Right renal cortex interstitium (tissue), 3 donors: Measurements from ENCODE around the gene KIDINS220. TPM values are rescaled to one million over a fixed set of nuclear protein-coding genes. Genes with fewer than 3 reads are reported as not detected.

Experiments used
- DNase-seq, 3 donors: peaks; one replicate each; pipeline ENCODE4 v3.0.0-alpha.2; 2013; ENCODE audit warnings: low read depth in 3 of 3, low spot score in 2 of 3
- polyA plus RNA-seq, 3 donors: library from polyadenylated mRNA; unstranded; fragments of 120-200 nt; gene quantifications; one replicate each; pipeline ENCODE4 v1.2.1, GENCODE V29; 2013; ENCODE audit not compliant: insufficient read length in 3 of 3

KIDINS220 gene
- polyA plus RNA-seq, 3 donors, result 84.2 to 101 (median 94.5) TPM

DNA sequence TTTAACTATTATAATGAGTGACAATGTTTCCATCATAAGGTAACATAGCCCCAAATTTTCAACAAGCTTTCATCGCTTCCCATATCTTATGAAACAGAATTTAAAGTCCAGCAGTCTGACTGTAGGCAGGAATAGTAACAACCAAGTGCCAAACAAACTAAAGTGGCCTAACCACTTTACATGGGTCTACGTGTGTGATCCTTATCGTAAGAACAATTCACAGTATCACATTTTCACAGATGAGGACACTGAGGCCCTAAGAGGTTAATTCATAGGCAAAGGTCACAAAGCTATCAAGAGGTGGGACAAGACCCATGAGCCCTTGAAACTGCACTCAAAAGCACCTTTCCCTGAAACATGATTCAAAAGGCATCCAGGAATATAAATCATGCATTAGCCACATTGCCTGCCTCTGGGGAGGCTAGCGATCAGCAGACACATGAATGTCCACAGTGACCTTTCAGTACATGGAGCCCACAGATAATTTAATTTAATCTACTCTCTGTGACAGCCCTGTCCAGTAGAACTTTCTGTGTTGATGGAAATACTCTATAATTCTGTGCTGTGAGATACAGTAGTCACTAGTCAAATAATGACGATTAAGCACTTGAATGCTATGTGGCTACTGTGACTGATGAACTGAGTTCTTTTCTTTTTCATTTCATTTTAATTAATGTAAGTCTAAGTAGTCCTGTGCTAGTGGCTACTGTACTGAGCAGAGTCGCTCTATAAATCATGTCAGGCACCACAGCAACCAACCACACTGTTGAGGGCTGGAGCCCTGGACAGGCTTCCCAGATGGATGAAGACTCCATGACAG lies 30.3 kb downstream of the KIDINS220 start:
- no peak for DNase-seq

DNA sequence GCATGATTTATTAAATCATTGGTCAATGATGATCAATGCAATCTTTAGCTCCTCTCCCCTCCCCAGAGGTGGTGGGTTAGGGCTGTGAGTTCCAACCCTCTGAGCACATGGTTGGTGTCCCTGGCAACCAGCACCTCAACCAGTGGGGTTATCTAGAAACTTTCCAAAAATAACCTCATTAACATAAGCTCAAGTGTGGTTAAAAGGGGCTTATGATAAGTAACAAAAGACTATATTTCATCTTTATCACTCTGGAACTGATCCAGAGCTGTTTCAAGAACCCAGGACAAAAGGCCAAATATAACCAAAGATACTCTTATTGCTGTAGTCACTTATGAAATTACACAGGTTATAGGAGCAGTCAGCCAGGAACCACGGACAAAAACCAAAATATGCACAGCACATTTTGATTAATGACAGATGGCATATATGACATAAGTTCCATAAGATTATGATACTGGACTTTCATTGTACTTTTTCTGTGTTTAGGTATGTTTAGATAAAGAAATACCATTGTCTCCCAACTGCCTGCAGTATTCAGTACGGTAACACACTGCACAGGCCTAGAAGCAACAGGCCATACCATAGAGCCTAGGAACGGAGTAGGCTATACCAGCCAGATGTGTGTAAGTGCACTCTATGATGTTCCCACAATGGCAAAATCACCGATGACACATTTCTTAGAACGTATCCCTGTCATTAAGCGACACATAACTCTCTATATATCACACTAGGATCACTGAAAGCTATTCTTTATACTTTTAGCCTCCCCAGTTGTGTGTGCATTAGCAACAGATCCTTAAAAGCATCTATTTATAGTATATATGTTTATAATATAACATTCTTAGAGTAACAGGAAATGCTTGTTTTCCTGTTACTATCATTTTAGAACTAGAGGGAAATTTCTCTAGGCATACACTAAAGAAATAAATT lies 31.9 kb downstream of the KIDINS220 start:
- peak in 2 of 3 donors; percentile 4 to 5 for DNase-seq

GRCh38 chr2:8803658-8804379 lies 33.6 kb downstream of the KIDINS220 start:
- DNase-seq, result no peak

GRCh38 chr2:8802741-8803140 lies 34.7 kb downstream of the KIDINS220 start:
- DNase-seq, result no peak

GRCh38 chr2:8800821-8801220 lies 36.6 kb downstream of the KIDINS220 start:
- DNase-seq, result no peak

- no peak for DNase-seq
Observed at GRCh38 chr2:8800218-8800617, 37.2 kb downstream of the KIDINS220 start.

- DNase-seq, result no peak
Observed at GRCh38 chr2:8799004-8799403, 38.4 kb downstream of the KIDINS220 start.

GRCh38 chr2:8798393-8798792 lies 39.0 kb downstream of the KIDINS220 start:
- no peak for DNase-seq

DNA sequence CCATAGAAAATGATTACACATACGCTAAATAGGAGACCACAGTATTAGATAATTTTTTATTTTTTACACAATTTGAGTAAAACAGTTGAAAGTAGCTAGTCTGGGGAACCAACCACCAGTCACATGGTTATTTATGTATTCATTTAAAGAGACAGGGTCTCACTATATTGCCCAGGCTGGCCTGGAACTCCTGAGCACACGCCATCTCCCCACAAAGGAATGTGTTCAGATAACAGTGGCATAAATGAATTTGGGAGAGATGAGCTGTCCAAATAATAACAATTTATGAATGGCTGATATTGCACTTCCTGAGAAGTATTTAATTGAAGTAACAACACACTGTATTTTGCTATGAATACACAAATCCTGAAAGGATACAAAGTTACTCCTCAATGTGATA lies 39.7 kb downstream of the KIDINS220 start:
- no peak for DNase-seq

DNA sequence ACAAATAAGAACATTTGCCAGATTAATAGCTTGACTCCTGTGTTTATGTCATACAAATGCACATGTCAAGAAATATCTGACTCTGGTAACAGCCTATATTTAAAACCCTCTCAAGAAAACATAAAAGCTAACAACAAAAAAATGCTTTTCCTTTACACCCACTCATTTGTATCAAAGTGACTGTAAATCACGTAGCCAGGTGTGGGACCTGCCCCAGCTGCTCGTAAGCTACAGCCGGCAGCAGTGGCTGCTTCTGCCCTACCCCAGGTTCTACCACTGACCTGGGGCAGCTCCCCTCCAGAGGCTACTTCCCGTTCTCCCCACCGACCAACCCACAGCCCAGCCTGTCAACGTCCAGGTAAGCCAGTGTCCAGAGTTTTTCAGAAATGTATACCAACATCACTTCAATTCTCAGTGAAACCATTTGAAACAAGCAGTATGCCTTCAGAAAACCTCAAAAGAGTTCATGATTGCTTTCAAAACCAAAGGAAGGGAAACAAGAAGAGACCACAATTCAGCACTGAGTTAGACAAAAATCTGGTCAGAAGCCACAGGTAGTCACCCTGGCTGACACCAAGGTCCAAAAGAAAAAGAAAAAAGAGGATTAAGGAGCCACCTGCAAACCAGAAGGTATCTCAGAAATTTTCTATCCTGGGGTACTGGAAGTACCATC lies 40.4 kb downstream of the KIDINS220 start:
- DNase-seq, result no peak

DNA sequence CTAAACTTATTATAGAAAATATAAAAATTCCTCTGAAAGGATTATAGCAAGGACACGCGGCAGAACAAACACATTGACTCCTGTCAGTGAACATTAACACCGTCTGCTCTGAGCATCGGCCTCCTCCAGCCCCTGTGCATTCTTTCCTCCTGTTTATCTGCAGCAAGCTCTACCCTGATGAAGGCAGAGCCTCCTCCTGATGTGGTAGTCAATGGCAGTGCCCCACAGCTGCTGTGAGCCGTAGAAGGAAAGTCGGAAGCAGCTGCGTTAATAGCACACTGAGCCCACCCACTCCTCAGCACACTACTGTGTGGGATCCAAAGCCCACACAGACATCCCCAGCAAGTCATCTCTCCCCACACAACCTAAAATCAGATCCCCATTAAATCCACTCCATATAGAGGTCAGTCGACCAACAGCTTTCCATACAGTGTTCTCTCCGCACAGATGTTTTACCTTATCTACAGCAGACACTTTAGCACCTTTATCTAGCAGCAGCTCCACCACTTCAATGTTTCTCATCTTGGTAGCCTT lies 41.0 kb downstream of the KIDINS220 start:
- no peak for DNase-seq

- DNase-seq, result no peak
Observed at GRCh38 chr2:8794923-8795825, 42.2 kb downstream of the KIDINS220 start.

GRCh38 chr2:8790739-8791162 lies 46.7 kb downstream of the KIDINS220 start:
- DNase-seq, result no peak

GRCh38 chr2:8786463-8786862 lies 51.0 kb downstream of the KIDINS220 start:
- no peak for DNase-seq

DNA sequence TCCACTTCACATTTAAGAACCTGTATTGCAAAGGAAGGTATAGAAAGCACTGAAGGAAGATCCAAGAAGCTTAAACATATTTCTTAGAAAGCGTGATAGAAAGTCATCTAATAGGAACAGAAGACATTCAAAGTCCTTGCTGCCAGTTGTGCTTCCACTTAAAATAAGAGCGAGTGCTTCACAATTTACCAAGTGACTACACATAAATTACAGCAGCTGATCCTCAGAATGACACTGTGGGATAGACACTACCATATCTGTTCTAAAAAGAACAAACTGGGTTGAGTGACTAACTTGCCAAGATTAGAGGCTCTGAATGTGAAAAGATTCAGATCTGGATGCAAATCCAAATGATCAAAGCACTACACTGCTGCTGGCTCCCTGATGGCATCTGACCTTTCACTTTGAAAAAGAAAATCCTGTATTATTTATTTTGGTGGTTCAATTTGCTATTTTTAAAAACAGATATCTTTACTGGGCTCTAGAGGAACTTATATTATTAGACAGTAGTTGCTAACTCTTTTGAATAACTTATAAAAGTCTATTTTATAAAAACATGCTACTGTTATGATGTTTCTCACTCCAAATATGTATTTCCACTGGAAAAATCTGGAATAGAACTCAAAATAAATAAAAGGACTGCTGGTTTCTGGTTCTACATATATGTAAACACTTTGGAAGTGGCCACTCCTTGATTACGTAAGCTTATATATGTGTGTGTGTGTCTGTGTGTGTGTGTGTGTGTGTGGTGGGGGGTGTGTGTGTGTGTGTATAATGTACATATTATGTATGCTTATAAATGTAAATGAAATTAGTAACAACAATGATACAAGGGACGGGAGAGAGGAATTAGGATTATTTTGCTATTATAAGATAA lies 57.4 kb downstream of the KIDINS220 start:
- DNase-seq, result no peak

- no peak for DNase-seq
Observed at GRCh38 chr2:8774371-8774770, 63.0 kb downstream of the KIDINS220 start.

- DNase-seq, result no peak
Observed at GRCh38 chr2:8767324-8767723, 70.1 kb downstream of the KIDINS220 start.

DNA sequence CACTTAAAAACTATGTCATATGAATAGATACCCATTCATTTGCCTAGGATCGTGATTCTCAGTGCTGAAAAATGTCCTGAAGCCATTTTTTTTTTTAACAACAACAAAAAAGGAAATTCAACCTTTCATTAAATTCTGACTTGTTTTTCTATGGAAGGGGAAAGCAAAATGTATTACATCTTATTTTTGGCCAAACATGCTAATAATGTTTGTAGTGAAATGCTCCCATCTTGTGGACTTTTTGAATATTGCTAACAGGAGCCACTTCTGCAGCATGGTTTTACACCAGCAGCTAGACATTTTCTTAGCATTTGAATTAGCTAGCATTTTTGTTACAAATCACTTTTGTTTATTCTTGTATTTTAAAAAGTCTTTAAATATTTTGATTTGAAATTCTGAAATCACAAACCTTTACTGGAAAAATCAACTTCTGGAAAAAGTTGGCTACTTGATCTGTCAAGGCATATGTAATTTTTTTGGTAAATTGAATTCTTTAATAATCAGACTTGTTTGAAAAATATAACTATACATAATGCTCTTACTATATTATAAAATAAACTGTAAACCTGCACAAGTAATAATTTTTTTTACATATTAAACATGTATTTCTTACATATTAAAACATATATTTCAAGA lies 75.8 kb downstream of the KIDINS220 start:
- DNase-seq, result peak; percentile 15 to 20 (median 17)
